DOHH2 (cell line): ENCODE results near the gene ANKRD6.

Experiments used
- CTCF ChIP-seq: fragments of 200-600 bp; sonication (generic); IDR thresholded peaks from one replicate; pipeline ENCODE4 v1.5.1; 2014; ENCODE audit warnings: antibody characterized with exemption, mild to moderate bottlenecking, low read depth, low read length; ENCODE audit not compliant: poor library complexity, severe bottlenecking
- EZH2phosphoT487 ChIP-seq: fragments of 200-600 bp; sonication (generic); IDR thresholded peaks from 2 replicates; pipeline ENCODE4 v1.6.1; 2017; ENCODE audit warnings: borderline replicate concordance, mild to moderate bottlenecking, antibody characterized with exemption, low read length, moderate library complexity, mixed read lengths

GRCh38 chr6:89415185-89415584 is 17.8 kb upstream of the ANKRD6 start:
- TF ChIP-seq CTCF = no peak
- TF ChIP-seq EZH2phosphoT487 = no peak
